Retinal pigment epithelial cell (primary cell): ENCODE measurements around the gene ATL1.

ENCODE experiments used
- DNase-seq: peaks from one replicate; pipeline ENCODE4 v3.0.0-alpha.2; 2010; ENCODE audit warnings: low read depth
- H3K4me3 ChIP-seq: 2 replicates; pipeline ENCODE4 v1.5.1; 2011; ENCODE audit warnings: mild to moderate bottlenecking, low read length, control low read depth, moderate library complexity
- CTCF ChIP-seq: conservative IDR thresholded peaks from 2 replicates; pipeline ENCODE4 v1.5.1; 2011; ENCODE audit warnings: low read depth, low read length, control low read depth, inconsistent platforms

ATL1 gene

GRCh38 chr14:50530794-50531365 lies 29.1 kb upstream of the ATL1 start:
- peak overlapping the region; percentile 90 for H3K4me3 ChIP-seq
- TF ChIP-seq CTCF = no peak
- no peak for DNase-seq

GRCh38 chr14:50531595-50532501 lies 28.1 kb upstream of the ATL1 start:
- H3K4me3 ChIP-seq = peak overlapping the region; percentile 90
- no peak for TF ChIP-seq CTCF
- no peak for DNase-seq

GRCh38 chr14:50532502-50533240 lies 27.3 kb upstream of the ATL1 start, which contains the start of gene MAP4K5:
TSS of gene MAP4K5 (minus strand) at chr14:50532569. CDS start at chr14:50532049, 520 bp downstream.
- peak within 1 kb of the TSS; percentile 90 for H3K4me3 ChIP-seq
- peak; percentile 80 for TF ChIP-seq CTCF
- peak; percentile 70 for DNase-seq

- TF ChIP-seq CTCF = no peak
- peak overlapping the region; percentile 64 for H3K4me3 ChIP-seq
- DNase-seq = no peak
Observed at GRCh38 chr14:50533241-50533705, 26.7 kb upstream of the ATL1 start.

DNA sequence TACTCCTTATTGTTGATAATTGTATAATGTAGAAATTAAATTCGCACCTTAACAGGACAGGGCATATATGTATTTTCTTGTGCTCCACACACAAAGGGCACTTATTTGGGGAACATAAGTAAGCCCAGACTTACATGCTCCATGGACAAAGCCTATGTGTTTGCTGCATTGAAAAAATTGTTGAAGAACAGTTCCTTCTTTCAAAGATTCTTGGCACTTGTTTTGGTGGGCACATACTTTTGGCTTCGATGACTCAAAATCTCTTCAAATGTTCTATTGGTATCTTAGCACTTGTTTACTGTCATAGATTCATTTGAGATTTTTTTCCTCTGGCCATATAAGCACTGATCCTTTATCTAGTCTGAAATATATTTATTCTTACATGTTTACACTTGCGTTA lies 26.1 kb upstream of the ATL1 start:
- no peak for DNase-seq
- H3K4me3 ChIP-seq = no peak overlapping the region
- TF ChIP-seq CTCF = no peak

- H3K4me3 ChIP-seq = no peak overlapping the region
- no peak for TF ChIP-seq CTCF
- DNase-seq = no peak
Observed at GRCh38 chr14:50534416-50534815, 25.5 kb upstream of the ATL1 start.
